ENCODE measurements around the gene KRT17.
"Not testable (repeated sequence)": the region's sequence is repeated elsewhere in the genome, so short reads cannot be mapped to it uniquely, and the experiment has no call there.

The KRT17 gene

GRCh38 chr17:41610965-41611640 is 13.3 kb downstream of the KRT17 start:
- no peak for FAIRE-seq
- TF ChIP-seq CTCF (IDR thresholded peaks at IDR 0.05; ENCODE audit: insufficient read depth, missing control alignments): no peak
- no peak for DNase-seq (ENCODE audit: insufficient read length, low spot score)

GRCh38 chr17:41610061-41610517 is 14.3 kb downstream of the KRT17 start:
- DNase-seq (ENCODE audit: insufficient read length, low spot score); FAIRE-seq: not testable (repeated sequence)
- peak; percentile 28 for TF ChIP-seq CTCF (IDR thresholded peaks at IDR 0.05; ENCODE audit: insufficient read depth, missing control alignments)

- DNase-seq (ENCODE audit: insufficient read length, low spot score); FAIRE-seq: not testable (repeated sequence)
These were observed 17.4 kb downstream of the KRT17 start for GRCh38 chr17:41606930-41607329.

GRCh38 chr17:41602524-41602923 is 21.9 kb downstream of the KRT17 start:
- no peak for TF ChIP-seq CTCF (IDR thresholded peaks at IDR 0.05; ENCODE audit: insufficient read depth, missing control alignments)
- DNase-seq (ENCODE audit: insufficient read length, low spot score) (no peak), FAIRE-seq (no peak)

GRCh38 chr17:41600318-41600717 is 24.1 kb downstream of the KRT17 start:
- DNase-seq (ENCODE audit: insufficient read length, low spot score) (no peak), FAIRE-seq (no peak)
- no peak for TF ChIP-seq CTCF (IDR thresholded peaks at IDR 0.05; ENCODE audit: insufficient read depth, missing control alignments)

GRCh38 chr17:41599680-41600079 is 24.7 kb downstream of the KRT17 start:
- TF ChIP-seq CTCF (IDR thresholded peaks at IDR 0.05; ENCODE audit: insufficient read depth, missing control alignments): no peak
- FAIRE-seq (no peak), DNase-seq (ENCODE audit: insufficient read length, low spot score) (no peak)

- DNase-seq (ENCODE audit: insufficient read length, low spot score): no peak
- TF ChIP-seq CTCF (IDR thresholded peaks at IDR 0.05; ENCODE audit: insufficient read depth, missing control alignments): no peak
- FAIRE-seq: no peak
These were observed 28.8 kb downstream of the KRT17 start for GRCh38 chr17:41595585-41595984.
